Measurements from ENCODE around the gene ZNHIT2.

- TF ChIP-seq CTCF (IDR thresholded peaks at IDR 0.05), result peak in 3 of 4 experiments; percentile 11 to 50 (median 25)
- peak; percentile 9 for TF ChIP-seq POLR2A (IDR thresholded peaks at IDR 0.05)
- peak; percentile 98 for TF ChIP-seq POLR2AphosphoS5 (IDR thresholded peaks at IDR 0.05)
These were observed 21.3 kb downstream of the ZNHIT2 start, which contains the start of gene VPS51 for GRCh38 chr11:65095974-65096806.
